HCEC 1CT (cell line): ENCODE data around the gene HOXB3.

ENCODE experiments used
- DNase-seq: peaks from one replicate; pipeline ENCODE4 v3.0.0-alpha.2; 2017

The HOXB3 gene

GRCh38 chr17:48611681-48612455 is 21.8 kb upstream of the HOXB3 start:
- no peak for DNase-seq

GRCh38 chr17:48611213-48611612 is 21.2 kb upstream of the HOXB3 start:
- DNase-seq = peak; percentile 23

- DNase-seq = peak; percentile 66
Observed at GRCh38 chr17:48610282-48611211, 20.5 kb upstream of the HOXB3 start, which contains the start of gene HOXB7. Gene HOXB7, minus strand, starts transcription at chr17:48611017. Its CDS starts 99 bp downstream, at chr17:48610918.

GRCh38 chr17:48609759-48610281 is 19.8 kb upstream of the HOXB3 start:
- DNase-seq = no peak

GRCh38 chr17:48609033-48609432 is 19.0 kb upstream of the HOXB3 start:
- DNase-seq = no peak

GRCh38 chr17:48608494-48608834 is 18.4 kb upstream of the HOXB3 start:
- no peak for DNase-seq

GRCh38 chr17:48606892-48607614 is 17.0 kb upstream of the HOXB3 start:
- DNase-seq = no peak

- DNase-seq = no peak
Observed at GRCh38 chr17:48605991-48606891, 16.2 kb upstream of the HOXB3 start.

- no peak for DNase-seq
Observed at GRCh38 chr17:48605409-48605919, 15.4 kb upstream of the HOXB3 start.

- peak; percentile 47 for DNase-seq
Observed at GRCh38 chr17:48604770-48605329, 14.8 kb upstream of the HOXB3 start, which contains the start of gene HOXB6. Gene HOXB6, minus strand, starts transcription at chr17:48604986. Its CDS starts 6,836 bp downstream, at chr17:48598150.

- peak; percentile 58 for DNase-seq
Observed at GRCh38 chr17:48603959-48604769, 14.1 kb upstream of the HOXB3 start.

GRCh38 chr17:48601539-48602425 is 11.7 kb upstream of the HOXB3 start:
- DNase-seq = no peak

GRCh38 chr17:48601207-48601538 is 11.1 kb upstream of the HOXB3 start:
- no peak for DNase-seq

- DNase-seq = no peak
Observed at GRCh38 chr17:48600244-48601098, 10.4 kb upstream of the HOXB3 start.

GRCh38 chr17:48599354-48599753 is 9.3 kb upstream of the HOXB3 start:
- no peak for DNase-seq

GRCh38 chr17:48598736-48599135 is 8.7 kb upstream of the HOXB3 start:
- no peak for DNase-seq

- DNase-seq = peak; percentile 76
Observed at GRCh38 chr17:48597778-48598631, 8.0 kb upstream of the HOXB3 start.

GRCh38 chr17:48597528-48597777 is 7.4 kb upstream of the HOXB3 start:
- no peak for DNase-seq
